SK-N-MC (cell line): ENCODE data around the gene MRC2.

Experiments used
- EZH2 ChIP-seq: fragments of 200-600 bp; sonication (generic); IDR thresholded peaks from one replicate; pipeline ENCODE4 v1.6.1; 2017; ENCODE audit warnings: antibody characterized with exemption
- FOXP2 ChIP-seq: optimal IDR thresholded peaks from 2 replicates; pipeline ENCODE3; 2011; ENCODE audit warnings: mild to moderate bottlenecking, moderate library complexity; ENCODE audit not compliant: insufficient read depth; ENCODE audit errors: extremely low read length, control extremely low read depth

DNA sequence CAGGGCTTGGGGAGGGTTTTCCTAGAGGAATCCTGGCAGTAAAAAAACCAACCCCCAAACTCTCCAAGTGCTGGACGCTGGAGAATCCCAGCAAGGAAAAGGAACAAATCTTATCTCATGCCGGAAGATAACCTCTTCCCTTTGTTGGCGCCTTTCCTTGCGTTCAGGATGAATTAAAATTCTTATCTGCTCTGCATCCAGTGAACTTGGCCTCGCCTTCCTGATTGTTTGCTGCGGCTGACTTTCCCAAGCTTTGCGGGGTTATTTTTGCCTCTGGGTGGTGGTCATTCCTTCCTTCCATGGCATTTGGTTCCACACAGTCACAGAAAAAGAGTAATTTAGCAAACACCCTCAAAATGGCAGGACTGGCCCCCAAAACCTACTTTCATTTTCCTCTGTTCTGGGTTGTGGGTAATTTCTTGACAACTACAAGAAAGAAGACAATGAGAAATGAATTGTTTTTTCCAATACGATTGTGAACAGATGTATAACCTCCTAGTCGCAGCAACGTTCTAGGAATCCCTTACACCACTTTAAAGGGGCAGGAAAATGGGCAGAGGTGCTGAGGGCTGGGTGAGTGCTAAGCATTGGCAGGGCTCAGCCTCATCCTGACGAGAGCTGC, 77.8 kb downstream of the MRC2 start:
- no peak for TF ChIP-seq EZH2
- TF ChIP-seq FOXP2, result no peak
